ENCODE measurements around the gene CORO1C.

DNA sequence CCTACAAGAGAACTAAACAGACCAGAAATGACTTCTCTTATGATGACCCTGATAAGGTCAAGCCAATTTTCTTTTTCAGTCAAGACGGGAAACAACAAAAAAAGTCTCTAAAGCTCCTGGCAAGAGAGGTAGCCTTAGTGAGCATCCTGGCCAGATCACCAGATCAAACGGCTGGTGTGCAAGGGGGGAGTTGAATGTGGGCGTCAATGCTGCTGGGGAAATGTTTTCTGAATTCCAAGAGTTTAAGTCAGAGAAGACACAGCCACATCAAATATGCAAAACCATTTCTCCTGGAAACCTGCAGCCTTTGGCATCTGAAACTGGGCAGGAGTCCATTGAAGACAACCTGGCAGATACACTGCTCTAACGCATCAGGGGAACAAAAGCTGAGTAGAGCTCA lies 81.6 kb downstream of the CORO1C start:
- TF ChIP-seq POLR2AphosphoS5 (IDR thresholded peaks at IDR 0.05), result no peak
- TF ChIP-seq, protein P1, sequence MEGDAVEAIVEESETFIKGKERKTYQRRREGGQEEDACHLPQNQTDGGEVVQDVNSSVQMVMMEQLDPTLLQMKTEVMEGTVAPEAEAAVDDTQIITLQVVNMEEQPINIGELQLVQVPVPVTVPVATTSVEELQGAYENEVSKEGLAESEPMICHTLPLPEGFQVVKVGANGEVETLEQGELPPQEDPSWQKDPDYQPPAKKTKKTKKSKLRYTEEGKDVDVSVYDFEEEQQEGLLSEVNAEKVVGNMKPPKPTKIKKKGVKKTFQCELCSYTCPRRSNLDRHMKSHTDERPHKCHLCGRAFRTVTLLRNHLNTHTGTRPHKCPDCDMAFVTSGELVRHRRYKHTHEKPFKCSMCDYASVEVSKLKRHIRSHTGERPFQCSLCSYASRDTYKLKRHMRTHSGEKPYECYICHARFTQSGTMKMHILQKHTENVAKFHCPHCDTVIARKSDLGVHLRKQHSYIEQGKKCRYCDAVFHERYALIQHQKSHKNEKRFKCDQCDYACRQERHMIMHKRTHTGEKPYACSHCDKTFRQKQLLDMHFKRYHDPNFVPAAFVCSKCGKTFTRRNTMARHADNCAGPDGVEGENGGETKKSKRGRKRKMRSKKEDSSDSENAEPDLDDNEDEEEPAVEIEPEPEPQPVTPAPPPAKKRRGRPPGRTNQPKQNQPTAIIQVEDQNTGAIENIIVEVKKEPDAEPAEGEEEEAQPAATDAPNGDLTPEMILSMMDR (IDR thresholded peaks at IDR 0.05), result no peak
- no peak for TF ChIP-seq EP300 (IDR thresholded peaks at IDR 0.05)
- no peak for TF ChIP-seq POLR2A (IDR thresholded peaks at IDR 0.05)
